Measurements from ENCODE around the gene TMEM150B. TPM values are rescaled to one million over a fixed set of nuclear protein-coding genes. Genes with fewer than 3 reads are reported as not detected.

Gene TMEM150B
- total and polyA plus RNA-seq, 2 of the 13 experiments (the other 11 are each of a cell fraction or from before 2014, with no cell fraction given) = 1.3 to 1.8 TPM

- H3K4me1 ChIP-seq (ENCODE audit: insufficient read depth, low read length) = peaks cover 29% of the 10 kb centered on the region
- peaks cover 0 to 20% of the 10 kb centered on the region in 2 experiments; a peak in 2 of 5 replicates for H3K27me3 ChIP-seq (ENCODE audit: control insufficient read depth in 1 of 2, insufficient read depth in 2 of 2, low read length in 2 of 2)
- H4K20me1 ChIP-seq (ENCODE audit: insufficient read depth, low read length) = no peaks in the 10 kb centered on the region
- no peak overlapping the region for H3K27ac ChIP-seq (ENCODE audit: extremely low read length, insufficient read depth, low read length)
- WGBS (ENCODE audit: low lambda C conversion rate) = 55% methylated on average over 7 of the region's 10 CpGs
- no peak overlapping the region for H2AFZ ChIP-seq (ENCODE audit: low read length)
- ChIA-PET POLR2A (no interaction called here), CTCF (ENCODE audit: low intra/inter-chr PET ratio, low total read pairs) (no interaction called here)
- ATAC-seq = no peak
- H3K4me3 ChIP-seq (replicated peaks in 1 of 3; ENCODE audit: insufficient read depth in 1 of 3, low read depth in 2 of 3, low read length in 3 of 3) = no peak overlapping the region
- no peak overlapping the region for H3K9ac ChIP-seq (ENCODE audit: insufficient read depth, low read depth, low read length)
- intact Hi-C loops (cut with micrococcal nuclease; ENCODE audit: unreplicated experiment) (no loop called here), in situ Hi-C loops (cut with HindIII; ENCODE audit: extremely low pct_ligation_motif_present, low pct_unique_long_range_greater_than_20kb) (no loop called here)
- H3K36me3 ChIP-seq (replicated peaks in 1 of 2; ENCODE audit: control insufficient read depth in 1 of 2, insufficient read depth in 2 of 2, low read length in 2 of 2) = no peaks in the 10 kb centered on the region
- H3K4me2 ChIP-seq (ENCODE audit: low read depth, low read length) = no peak overlapping the region
- H3K9me3 ChIP-seq (ENCODE audit: low read length) = no peaks in the 10 kb centered on the region
- TF ChIP-seq TBX2 (CRISPR knock-in tag; IDR thresholded peaks at IDR 0.05; ENCODE audit: borderline replicate concordance) (no peak), MAZ (IDR thresholded peaks at IDR 0.05; ENCODE audit: borderline replicate concordance, low read depth, low read length) (no peak), MAZ (CRISPR knock-in tag; IDR thresholded peaks at IDR 0.05; ENCODE audit: low read depth) (no peak)
- no peak for FAIRE-seq
- no peak for DNase-seq (ENCODE audit: low spot score)
- no TSS peak for BruUV-seq (replicated peaks)
- no peaks in the 10 kb centered on the region for H3K79me2 ChIP-seq (ENCODE audit: insufficient read depth, low read length)
Observed at GRCh38 chr19:55297267-55297666, 27.9 kb downstream of the TMEM150B start.

DNA sequence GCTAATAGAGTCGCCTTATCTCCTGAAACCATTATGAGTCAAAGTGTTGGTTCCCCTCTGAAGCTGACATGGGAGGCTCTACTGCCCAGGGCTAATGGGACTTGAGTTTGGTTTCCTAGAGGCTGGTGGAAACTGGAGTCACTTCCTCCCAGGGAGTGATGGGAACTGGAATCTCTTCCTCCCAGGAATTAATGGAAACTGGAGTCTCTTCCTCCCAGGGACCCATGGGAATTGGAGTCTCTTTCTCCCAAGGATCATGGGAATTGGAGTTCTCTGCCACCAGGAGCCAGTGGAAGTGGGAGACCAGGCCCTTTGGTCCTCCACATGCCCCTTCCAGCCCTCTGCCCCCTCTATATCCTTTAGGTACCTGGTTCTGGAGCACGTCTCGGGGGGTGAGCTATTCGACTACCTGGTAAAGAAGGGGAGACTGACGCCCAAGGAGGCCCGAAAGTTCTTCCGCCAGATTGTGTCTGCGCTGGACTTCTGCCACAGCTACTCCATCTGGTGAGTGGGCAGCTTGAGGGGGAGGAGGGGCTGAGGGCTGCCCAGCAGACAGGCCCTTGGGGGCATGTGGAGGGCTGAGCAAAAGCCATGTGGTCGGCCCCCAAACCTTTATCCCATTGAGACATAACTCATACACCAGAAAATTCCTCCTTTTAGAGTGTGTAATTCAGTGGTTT, 35.9 kb downstream of the TMEM150B start:
- in situ Hi-C loops (cut with HindIII; ENCODE audit: extremely low pct_ligation_motif_present, low pct_unique_long_range_greater_than_20kb) = no loop called here
- BruUV-seq (replicated peaks) = no TSS peak
- peaks cover 0 to 21% of the 10 kb centered on the region in 2 experiments for H3K27me3 ChIP-seq (ENCODE audit: control insufficient read depth in 1 of 2, insufficient read depth in 2 of 2, low read length in 2 of 2)

More for the DNA sequence above, 35.9 kb downstream of the TMEM150B start:
- no peak overlapping the region for H3K9ac ChIP-seq (ENCODE audit: insufficient read depth, low read depth, low read length)
- no peaks in the 10 kb centered on the region for H3K79me2 ChIP-seq (ENCODE audit: insufficient read depth, low read length)
- intact Hi-C loops (cut with micrococcal nuclease; ENCODE audit: unreplicated experiment) = no loop called here
- no peaks in the 10 kb centered on the region for H3K9me3 ChIP-seq (ENCODE audit: low read length)
- no peak for FAIRE-seq
- H4K20me1 ChIP-seq (ENCODE audit: insufficient read depth, low read length) = no peaks in the 10 kb centered on the region
- no peaks in the 10 kb centered on the region for H3K36me3 ChIP-seq (replicated peaks in 1 of 2; ENCODE audit: control insufficient read depth in 1 of 2, insufficient read depth in 2 of 2, low read length in 2 of 2)
- 44% methylated on average over 8 of the region's 9 CpGs for WGBS (ENCODE audit: low lambda C conversion rate)
- no peak for TF ChIP-seq THRA (CRISPR knock-in tag; IDR thresholded peaks at IDR 0.05; ENCODE audit: borderline replicate concordance)
- no peak for TF ChIP-seq GABPA (IDR thresholded peaks at IDR 0.05; ENCODE audit: low read depth, low read length)
- 0 out of 2 replicates have a peak, but pooled peaks have one; percentile 14 for TF ChIP-seq GABPA (CRISPR knock-in tag; IDR thresholded peaks at IDR 0.05; ENCODE audit: low read depth)
- TF ChIP-seq SRF (IDR thresholded peaks at IDR 0.05; ENCODE audit: low read depth, low read length) = no peak
- TF ChIP-seq HINFP (CRISPR knock-in tag; IDR thresholded peaks at IDR 0.05; ENCODE audit: low read depth) = no peak
- TF ChIP-seq, protein P1, sequence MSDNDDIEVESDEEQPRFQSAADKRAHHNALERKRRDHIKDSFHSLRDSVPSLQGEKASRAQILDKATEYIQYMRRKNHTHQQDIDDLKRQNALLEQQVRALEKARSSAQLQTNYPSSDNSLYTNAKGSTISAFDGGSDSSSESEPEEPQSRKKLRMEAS (IDR thresholded peaks at IDR 0.05) = no peak
- TF ChIP-seq TRIM22 (IDR thresholded peaks at IDR 0.05) = no peak
- TF ChIP-seq ZNF143 (CRISPR knock-in tag; IDR thresholded peaks at IDR 0.05) = peak; percentile 76
- TF ChIP-seq CREB1 (IDR thresholded peaks at IDR 0.05) = no peak
- TF ChIP-seq CREB1 (CRISPR knock-in tag; IDR thresholded peaks at IDR 0.05) = no peak
- peak; percentile 90 for TF ChIP-seq THAP11 (CRISPR knock-in tag; IDR thresholded peaks at IDR 0.05)
- H3K4me2 ChIP-seq (ENCODE audit: low read depth, low read length) = no peak overlapping the region
- H3K4me3 ChIP-seq (replicated peaks in 1 of 3; ENCODE audit: insufficient read depth in 1 of 3, low read depth in 2 of 3, low read length in 3 of 3) = no peak overlapping the region
- H3K27ac ChIP-seq (ENCODE audit: extremely low read length, insufficient read depth, low read length) = no peak overlapping the region
- CTCF ChIA-PET (ENCODE audit: low intra/inter-chr PET ratio, low total read pairs) = no interaction called here
- peaks cover 25% of the 10 kb centered on the region for H3K4me1 ChIP-seq (ENCODE audit: insufficient read depth, low read length)
- POLR2A ChIA-PET = no interaction called here
- no peak for DNase-seq (ENCODE audit: low spot score)
- ATAC-seq = no peak
- H2AFZ ChIP-seq (ENCODE audit: low read length) = no peak overlapping the region

Data from HepG2 (cell line).